RWPE2 (cell line): Measurements from ENCODE around the gene DYNLL1.
"Not testable (repeated sequence)": the region's sequence is repeated elsewhere in the genome, so short reads cannot be mapped to it uniquely, and the experiment has no call there.

Source experiments
- ATAC-seq: fragments of 200-7000 bp; cut with Tn5 transposase; 3 replicates; pipeline ENCODE4 v1.9.1; 2021; ENCODE audit warnings: low read depth
- DNase-seq: peaks from one replicate; pipeline ENCODE4 v3.0.0-alpha.2; 2020; ENCODE audit warnings: low spot score
- H3K27ac ChIP-seq: fragments of 450-650 bp; 2 replicates; pipeline ENCODE4 v1.5.1; 2017; ENCODE audit warnings: mild to moderate bottlenecking; ENCODE audit not compliant: poor library complexity, severe bottlenecking
- H3K27me3 ChIP-seq: fragments of 250-450 bp; sonication (Bioruptor Pico); 2 replicates; pipeline ENCODE4 v1.5.1; 2021; ENCODE audit warnings: mild to moderate bottlenecking, moderate library complexity; ENCODE audit not compliant: insufficient read depth, poor library complexity, severe bottlenecking
- H3K36me3 ChIP-seq: fragments of 250-450 bp; sonication (Bioruptor Pico); 2 replicates; pipeline ENCODE4 v1.5.1; 2020; ENCODE audit warnings: low read depth, mild to moderate bottlenecking, moderate library complexity
- H3K4me1 ChIP-seq: fragments of 250-450 bp; sonication (Bioruptor Pico); 2 replicates; pipeline ENCODE4 v1.5.1; 2021; ENCODE audit warnings: mild to moderate bottlenecking, moderate library complexity; ENCODE audit not compliant: insufficient read depth, poor library complexity, severe bottlenecking
- H3K4me3 ChIP-seq: fragments of 250-450 bp; sonication (Bioruptor Pico); 2 replicates; pipeline ENCODE4 v1.5.1; 2021; ENCODE audit warnings: mild to moderate bottlenecking, moderate library complexity; ENCODE audit not compliant: severe bottlenecking
- H3K9me3 ChIP-seq: fragments of 250-450 bp; sonication (Bioruptor Pico); 2 replicates; pipeline ENCODE4 v1.5.1; 2021; ENCODE audit warnings: mild to moderate bottlenecking, moderate library complexity; ENCODE audit not compliant: severe bottlenecking
- TF ChIP-seq, protein P1 (sequence below): fragments of 450-650 bp; IDR thresholded peaks from one replicate; pipeline ENCODE4 v1.5.1; 2017; ENCODE audit warnings: mild to moderate bottlenecking, moderate library complexity; ENCODE audit not compliant: poor library complexity, severe bottlenecking

DYNLL1 gene

GRCh38 chr12:120522568-120522967 is 26.7 kb downstream of the DYNLL1 start:
- Histone ChIP-seq H3K4me3 (no peak overlapping the region), H3K36me3 (peaks cover 12% of the 10 kb centered on the region; the same call in 1 of the 2 replicates), H3K27ac (no peak overlapping the region), H3K27me3 (no peaks in the 10 kb centered on the region), H3K4me1 (peaks cover 13% of the 10 kb centered on the region), H3K9me3 (no peaks in the 10 kb centered on the region)
- TF ChIP-seq, protein P1, sequence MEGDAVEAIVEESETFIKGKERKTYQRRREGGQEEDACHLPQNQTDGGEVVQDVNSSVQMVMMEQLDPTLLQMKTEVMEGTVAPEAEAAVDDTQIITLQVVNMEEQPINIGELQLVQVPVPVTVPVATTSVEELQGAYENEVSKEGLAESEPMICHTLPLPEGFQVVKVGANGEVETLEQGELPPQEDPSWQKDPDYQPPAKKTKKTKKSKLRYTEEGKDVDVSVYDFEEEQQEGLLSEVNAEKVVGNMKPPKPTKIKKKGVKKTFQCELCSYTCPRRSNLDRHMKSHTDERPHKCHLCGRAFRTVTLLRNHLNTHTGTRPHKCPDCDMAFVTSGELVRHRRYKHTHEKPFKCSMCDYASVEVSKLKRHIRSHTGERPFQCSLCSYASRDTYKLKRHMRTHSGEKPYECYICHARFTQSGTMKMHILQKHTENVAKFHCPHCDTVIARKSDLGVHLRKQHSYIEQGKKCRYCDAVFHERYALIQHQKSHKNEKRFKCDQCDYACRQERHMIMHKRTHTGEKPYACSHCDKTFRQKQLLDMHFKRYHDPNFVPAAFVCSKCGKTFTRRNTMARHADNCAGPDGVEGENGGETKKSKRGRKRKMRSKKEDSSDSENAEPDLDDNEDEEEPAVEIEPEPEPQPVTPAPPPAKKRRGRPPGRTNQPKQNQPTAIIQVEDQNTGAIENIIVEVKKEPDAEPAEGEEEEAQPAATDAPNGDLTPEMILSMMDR = no peak
- no peak for ATAC-seq
- no peak for DNase-seq

GRCh38 chr12:120528861-120529525 is 33.1 kb downstream of the DYNLL1 start, which contains the start of gene COQ5:
Gene COQ5 (minus strand): TSS chr12:120529158. CDS start chr12:120529141, 17 bp downstream.
- Histone ChIP-seq H3K9me3 (no peaks in the 10 kb centered on the region), H3K27ac (peak within 1 kb of the TSS; percentile 75), H3K4me1 (peaks cover 13% of the 10 kb centered on the region), H3K4me3 (peak within 1 kb of the TSS; percentile 81), H3K27me3 (no peaks in the 10 kb centered on the region), H3K36me3 (peaks cover 6% of the 10 kb centered on the region; the same call in 1 of the 2 replicates)
- peak; percentile 83 for DNase-seq
- TF ChIP-seq, protein P1 = no peak
- ATAC-seq = peak; percentile 67

DNA sequence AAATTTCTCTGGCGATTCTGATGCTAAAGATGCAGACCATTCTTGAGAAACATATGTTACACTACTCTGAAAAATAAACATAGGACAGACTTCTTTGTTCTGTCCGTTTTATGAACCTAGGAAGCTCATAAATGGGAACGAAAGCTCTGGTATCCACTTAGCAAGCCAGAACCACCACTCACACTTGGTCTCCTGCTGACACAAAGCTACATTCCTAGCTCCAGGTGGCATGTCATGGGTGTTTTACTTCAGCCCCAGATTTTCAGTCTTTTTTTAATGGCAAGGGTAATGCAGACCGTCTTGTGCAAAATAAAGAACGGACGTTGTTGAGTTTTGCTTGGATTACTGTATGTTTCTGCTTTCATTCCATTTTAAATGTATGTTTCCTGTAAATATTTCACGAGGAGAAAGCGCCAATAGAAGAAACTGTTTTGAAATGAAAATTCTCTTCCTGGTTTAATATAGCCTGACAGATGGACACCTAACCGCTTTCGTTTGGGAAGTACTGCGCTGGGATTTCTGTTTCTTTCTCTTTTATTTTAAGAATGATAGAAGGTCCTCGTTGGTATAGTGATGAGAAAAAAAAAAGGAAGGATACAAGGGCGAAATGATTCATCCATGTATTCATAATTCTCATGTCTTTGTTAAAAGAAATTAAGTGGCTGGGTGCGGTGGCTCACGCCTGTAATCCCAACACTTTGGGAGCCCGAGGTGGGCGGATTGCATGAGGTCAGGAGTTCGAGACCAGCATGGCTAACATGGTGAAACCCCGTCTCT is 33.9 kb downstream of the DYNLL1 start:
- TF ChIP-seq, protein P1 = peak; percentile 27
- DNase-seq = no peak
- peak overlapping the region; percentile 75 for H3K27ac ChIP-seq
- no peaks in the 10 kb centered on the region for H3K9me3 ChIP-seq
- H3K27me3 ChIP-seq = no peaks in the 10 kb centered on the region
- peaks cover 6% of the 10 kb centered on the region; the same call in 1 of the 2 replicates for H3K36me3 ChIP-seq
- H3K4me1 ChIP-seq = peaks cover 13% of the 10 kb centered on the region
- peak; percentile 31 for ATAC-seq
- H3K4me3 ChIP-seq = peak overlapping the region; percentile 81

- not testable (repeated sequence) for H3K9me3 ChIP-seq, ATAC-seq, H3K27me3 ChIP-seq, DNase-seq, H3K36me3 ChIP-seq
- peak overlapping the region; percentile 81 for H3K4me3 ChIP-seq
- H3K4me1 ChIP-seq = peaks cover 14% of the 10 kb centered on the region
- H3K27ac ChIP-seq = peak overlapping the region; percentile 75
These were observed 34.5 kb downstream of the DYNLL1 start for GRCh38 chr12:120530418-120530761.

GRCh38 chr12:120532701-120533238 is 36.9 kb downstream of the DYNLL1 start:
- peaks cover 25% of the 10 kb centered on the region for H3K36me3 ChIP-seq
- no peaks in the 10 kb centered on the region for H3K27me3 ChIP-seq
- no peak overlapping the region for H3K27ac ChIP-seq
- TF ChIP-seq, protein P1 = no peak
- H3K4me3 ChIP-seq = no peak overlapping the region
- no peak for ATAC-seq
- no peaks in the 10 kb centered on the region for H3K9me3 ChIP-seq
- peaks cover 18% of the 10 kb centered on the region for H3K4me1 ChIP-seq
- DNase-seq = no peak
